Spinal cord (tissue), 10 donors: ENCODE measurements around the gene DPF3. TPM values are rescaled to one million over a fixed set of nuclear protein-coding genes. Genes with fewer than 3 reads are reported as not detected.
A peak's percentile ranks its signal among the peaks of the same experiment; 100 is the strongest.

Source experiments
- DNase-seq, 6 donors: peaks; one replicate each; pipeline versions ENCODE4 v3.0.0 to v3.0.0-alpha.2; 2013 to 2015; ENCODE audit warnings: low spot score in 6 of 6, low read depth in 4 of 6
- H3K27ac ChIP-seq: one replicate; pipeline ENCODE4 v1.5.1; 2013; ENCODE audit warnings: low read depth, low read length, control low read depth
- H3K27me3 ChIP-seq: one replicate; pipeline ENCODE4 v1.6.1; 2013; ENCODE audit warnings: low read length; ENCODE audit not compliant: control insufficient read depth, insufficient read depth
- H3K36me3 ChIP-seq: one replicate; pipeline ENCODE4 v1.6.1; 2013; ENCODE audit warnings: low read length; ENCODE audit not compliant: control insufficient read depth, insufficient read depth
- H3K4me1 ChIP-seq: one replicate; pipeline ENCODE4 v1.6.1; 2013; ENCODE audit warnings: low read length; ENCODE audit not compliant: control insufficient read depth, insufficient read depth
- H3K4me3 ChIP-seq: one replicate; pipeline ENCODE4 v1.5.1; 2013; ENCODE audit warnings: low read depth, low read length, control low read depth
- H3K9me3 ChIP-seq: one replicate; pipeline ENCODE4 v1.6.1; 2013; ENCODE audit warnings: low read length; ENCODE audit not compliant: control insufficient read depth, insufficient read depth
- WGBS: methylation state at CpG from one replicate; pipeline ENCODE4 v1.1.5; 2013; ENCODE audit warnings: missing lambda C conversion rate; ENCODE audit not compliant: insufficient coverage; 5-methylcytosine and 5-hydroxymethylcytosine counted together
- polyA plus RNA-seq, 2 donors: library from polyadenylated mRNA; unstranded; fragments of 120-200 nt; gene quantifications; one replicate each; pipeline ENCODE4 v1.2.1, GENCODE V29; 2013; ENCODE audit not compliant: insufficient read length in 2 of 2
- total RNA-seq, 2 donors: library from RNA; depleted of rRNA in 1 of 2; stranded (reverse); fragments of 120-200 nt in 1 of 2; fragments of >200 nt in 1 of 2; gene quantifications; one replicate each; pipeline versions ENCODE4 v1.2.3 to v1.2.4, GENCODE V29; 2013 to 2014
- donor health status: healthy.

Gene DPF3
- total and polyA plus RNA-seq, 4 donors, result 9.6 to 14.5 (median 12.8) TPM

GRCh38 chr14:72644758-72645489, 249.0 kb downstream of the DPF3 start:
- DNase-seq, result no peak
- Histone ChIP-seq H3K27ac (no peak overlapping the region), H3K36me3 (no peaks in the 10 kb centered on the region), H3K9me3 (peaks cover 2% of the 10 kb centered on the region), H3K27me3 (no peaks in the 10 kb centered on the region), H3K4me3 (no peak overlapping the region), H3K4me1 (peaks cover 9% of the 10 kb centered on the region)
- WGBS, result 100% methylated on average over 1 of the region's 4 CpGs

- Histone ChIP-seq H3K36me3 (no peaks in the 10 kb centered on the region), H3K27ac (no peak overlapping the region), H3K4me3 (no peak overlapping the region), H3K4me1 (peaks cover 7% of the 10 kb centered on the region), H3K27me3 (no peaks in the 10 kb centered on the region), H3K9me3 (peaks cover 6% of the 10 kb centered on the region)
- peak in 2 of 6 donors; percentile 30 to 62 for DNase-seq
- WGBS, result 69% methylated on average over 6 of the region's 6 CpGs
Measured at GRCh38 chr14:72644038-72644437, 249.9 kb downstream of the DPF3 start.

- DNase-seq, result no peak
- no peak overlapping the region for H3K4me3 ChIP-seq
- no peaks in the 10 kb centered on the region for H3K36me3 ChIP-seq
- H3K4me1 ChIP-seq, result peaks cover 7% of the 10 kb centered on the region
- no peak overlapping the region for H3K27ac ChIP-seq
- 60% methylated on average over 4 of the region's 5 CpGs for WGBS
- no peaks in the 10 kb centered on the region for H3K27me3 ChIP-seq
- H3K9me3 ChIP-seq, result peaks cover 6% of the 10 kb centered on the region
Measured at GRCh38 chr14:72643317-72643801, 250.5 kb downstream of the DPF3 start.

GRCh38 chr14:72640911-72641485, 252.9 kb downstream of the DPF3 start:
- Histone ChIP-seq H3K4me1 (peaks cover 4% of the 10 kb centered on the region), H3K27ac (no peak overlapping the region), H3K4me3 (no peak overlapping the region), H3K27me3 (no peaks in the 10 kb centered on the region), H3K9me3 (peaks cover 6% of the 10 kb centered on the region), H3K36me3 (no peaks in the 10 kb centered on the region)
- WGBS, result 95% methylated on average over 8 of the region's 8 CpGs
- no peak for DNase-seq

GRCh38 chr14:72638021-72638420, 255.9 kb downstream of the DPF3 start:
- H3K36me3 ChIP-seq, result no peaks in the 10 kb centered on the region
- peaks cover 6% of the 10 kb centered on the region for H3K9me3 ChIP-seq
- no peak for DNase-seq
- H3K4me1 ChIP-seq, result no peaks in the 10 kb centered on the region
- H3K27me3 ChIP-seq, result no peaks in the 10 kb centered on the region
- H3K4me3 ChIP-seq, result no peak overlapping the region
- no peak overlapping the region for H3K27ac ChIP-seq
- WGBS, result 65% methylated on average over 2 of the region's 3 CpGs

- Histone ChIP-seq H3K9me3 (peaks cover 5% of the 10 kb centered on the region), H3K27ac (no peak overlapping the region), H3K4me3 (no peak overlapping the region), H3K36me3 (no peaks in the 10 kb centered on the region), H3K4me1 (no peaks in the 10 kb centered on the region), H3K27me3 (no peaks in the 10 kb centered on the region)
- no peak for DNase-seq
- WGBS, result 100% methylated on average over 1 of the region's 4 CpGs
Measured at GRCh38 chr14:72636871-72637270, 257.0 kb downstream of the DPF3 start.

- no CpG with 5 or more reads among the region's 1 CpG for WGBS
- no peak for DNase-seq
- H3K27ac ChIP-seq, result no peak overlapping the region
- no peak overlapping the region for H3K4me3 ChIP-seq
- no peaks in the 10 kb centered on the region for H3K36me3 ChIP-seq
- H3K27me3 ChIP-seq, result no peaks in the 10 kb centered on the region
- peaks cover 4% of the 10 kb centered on the region for H3K9me3 ChIP-seq
- no peaks in the 10 kb centered on the region for H3K4me1 ChIP-seq
Measured at GRCh38 chr14:72636094-72636493, 257.8 kb downstream of the DPF3 start.

GRCh38 chr14:72634691-72635616, 258.9 kb downstream of the DPF3 start:
- H3K9me3 ChIP-seq, result peaks cover 4% of the 10 kb centered on the region
- H3K27ac ChIP-seq, result no peak overlapping the region
- H3K4me1 ChIP-seq, result no peaks in the 10 kb centered on the region
- no peak overlapping the region for H3K4me3 ChIP-seq
- no peaks in the 10 kb centered on the region for H3K36me3 ChIP-seq
- WGBS, result 74% methylated on average over 3 of the region's 4 CpGs
- H3K27me3 ChIP-seq, result no peaks in the 10 kb centered on the region
- peak in 2 of 6 donors; percentile 44 to 91 for DNase-seq

GRCh38 chr14:72633551-72633950, 260.4 kb downstream of the DPF3 start:
- 93% methylated on average over 3 of the region's 5 CpGs for WGBS
- H3K27ac ChIP-seq, result no peak overlapping the region
- H3K4me1 ChIP-seq, result no peaks in the 10 kb centered on the region
- no peak overlapping the region for H3K4me3 ChIP-seq
- no peaks in the 10 kb centered on the region for H3K36me3 ChIP-seq
- no peaks in the 10 kb centered on the region for H3K9me3 ChIP-seq
- no peak for DNase-seq
- H3K27me3 ChIP-seq, result no peaks in the 10 kb centered on the region
